ENCODE measurements around the gene MRPL17. TPM values are rescaled to one million over a fixed set of nuclear protein-coding genes. Genes with fewer than 3 reads are reported as not detected.

MRPL17 gene
- total RNA-seq, 1 experiment from 2014 or later: 75.0 TPM

DNA sequence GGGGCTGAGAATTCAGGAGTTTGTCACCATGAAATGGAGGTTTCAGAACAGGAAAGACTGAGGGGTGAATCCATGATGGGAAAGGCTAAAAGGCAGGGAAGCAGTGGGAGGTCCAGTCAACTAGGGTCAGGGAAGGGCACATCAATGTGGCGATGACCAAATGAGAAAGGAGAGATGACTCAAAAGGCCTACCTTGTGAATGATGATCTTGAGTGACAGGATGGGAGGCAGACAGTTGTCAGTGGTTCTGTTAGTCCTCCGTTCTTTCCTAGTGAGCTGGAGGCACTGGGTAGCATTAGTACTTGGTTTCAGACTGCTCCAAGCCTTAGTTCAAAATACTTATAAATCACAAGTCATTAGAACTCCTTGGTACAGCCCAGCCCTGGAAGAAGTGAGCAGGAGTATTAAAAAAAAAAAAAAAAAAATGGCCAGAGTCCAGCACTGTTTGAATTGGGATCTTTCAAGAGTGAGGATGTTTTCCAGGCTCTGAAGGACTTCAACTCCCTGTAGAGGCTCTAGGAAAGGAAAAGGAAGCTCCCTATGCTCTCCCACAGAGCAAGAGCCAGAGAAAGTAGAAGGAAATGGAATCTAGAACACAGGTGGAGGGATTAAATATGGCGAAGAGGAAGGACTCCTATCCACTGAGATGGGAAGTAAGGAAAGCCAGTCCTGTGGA, 19.2 kb downstream of the MRPL17 start:
- ChIA-PET CTCF (no interaction called here), POLR2A (no interaction called here), RAD21 (ENCODE audit: low non-redundant PET in 1 of 2, low total read pairs in 2 of 2, uncharacterized antibody in 2 of 2, unreplicated experiment in 2 of 2) (no interaction called here)
- H3K4me2 ChIP-seq (ENCODE audit: low read length): no peak overlapping the region
- H3K9me3 ChIP-seq (ENCODE audit: control insufficient read depth in 1 of 2, insufficient read depth in 1 of 2, low read depth in 1 of 2, low read length in 2 of 2): no peaks in the 10 kb centered on the region
- intact Hi-C loops (cut with micrococcal nuclease): no loop called here
- H3K4me3 ChIP-seq (replicated peaks in 1 of 2; ENCODE audit: low read depth in 1 of 2, low read length in 2 of 2): no peak overlapping the region
- no TSS peak for BruUV-seq (replicated peaks)
- H4K20me1 ChIP-seq (ENCODE audit: insufficient read depth): no peaks in the 10 kb centered on the region
- ATAC-seq (no peak), DNase-seq (ENCODE audit: low read depth, low spot score) (no peak)
- H2AFZ ChIP-seq (ENCODE audit: low read depth, low read length, poor library complexity, severe bottlenecking): no peak overlapping the region
- no peak overlapping the region for H3K27ac ChIP-seq (ENCODE audit: low read depth, low read length)
- H3K9ac ChIP-seq (ENCODE audit: low read length): no peak overlapping the region
- no peaks in the 10 kb centered on the region for H3K27me3 ChIP-seq (ENCODE audit: insufficient read depth, low read length)
- no peaks in the 10 kb centered on the region for H3K9me2 ChIP-seq (ENCODE audit: insufficient read depth)
- H3K79me2 ChIP-seq (ENCODE audit: insufficient read depth, low read length): no peaks in the 10 kb centered on the region
- TF ChIP-seq RAD21 (IDR thresholded peaks at IDR 0.05; ENCODE audit: low read depth): no peak
- no peak for TF ChIP-seq EGR1 (IDR thresholded peaks at IDR 0.05; ENCODE audit: low read depth)
- TF ChIP-seq CEBPB (IDR thresholded peaks at IDR 0.05; ENCODE audit: low read depth): no peak
- no peak for TF ChIP-seq YY1 (IDR thresholded peaks at IDR 0.05; ENCODE audit: extremely low read depth, insufficient replicate concordance, low read depth, low read length)
- TF ChIP-seq CBX3 (IDR thresholded peaks at IDR 0.05; ENCODE audit: low read depth): no peak
- TF ChIP-seq, protein P1, sequence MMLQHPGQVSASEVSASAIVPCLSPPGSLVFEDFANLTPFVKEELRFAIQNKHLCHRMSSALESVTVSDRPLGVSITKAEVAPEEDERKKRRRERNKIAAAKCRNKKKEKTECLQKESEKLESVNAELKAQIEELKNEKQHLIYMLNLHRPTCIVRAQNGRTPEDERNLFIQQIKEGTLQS (IDR thresholded peaks at IDR 0.05): no peak
- no peak for TF ChIP-seq SRF (IDR thresholded peaks at IDR 0.05; ENCODE audit: low read depth)
- TF ChIP-seq, protein P2, sequence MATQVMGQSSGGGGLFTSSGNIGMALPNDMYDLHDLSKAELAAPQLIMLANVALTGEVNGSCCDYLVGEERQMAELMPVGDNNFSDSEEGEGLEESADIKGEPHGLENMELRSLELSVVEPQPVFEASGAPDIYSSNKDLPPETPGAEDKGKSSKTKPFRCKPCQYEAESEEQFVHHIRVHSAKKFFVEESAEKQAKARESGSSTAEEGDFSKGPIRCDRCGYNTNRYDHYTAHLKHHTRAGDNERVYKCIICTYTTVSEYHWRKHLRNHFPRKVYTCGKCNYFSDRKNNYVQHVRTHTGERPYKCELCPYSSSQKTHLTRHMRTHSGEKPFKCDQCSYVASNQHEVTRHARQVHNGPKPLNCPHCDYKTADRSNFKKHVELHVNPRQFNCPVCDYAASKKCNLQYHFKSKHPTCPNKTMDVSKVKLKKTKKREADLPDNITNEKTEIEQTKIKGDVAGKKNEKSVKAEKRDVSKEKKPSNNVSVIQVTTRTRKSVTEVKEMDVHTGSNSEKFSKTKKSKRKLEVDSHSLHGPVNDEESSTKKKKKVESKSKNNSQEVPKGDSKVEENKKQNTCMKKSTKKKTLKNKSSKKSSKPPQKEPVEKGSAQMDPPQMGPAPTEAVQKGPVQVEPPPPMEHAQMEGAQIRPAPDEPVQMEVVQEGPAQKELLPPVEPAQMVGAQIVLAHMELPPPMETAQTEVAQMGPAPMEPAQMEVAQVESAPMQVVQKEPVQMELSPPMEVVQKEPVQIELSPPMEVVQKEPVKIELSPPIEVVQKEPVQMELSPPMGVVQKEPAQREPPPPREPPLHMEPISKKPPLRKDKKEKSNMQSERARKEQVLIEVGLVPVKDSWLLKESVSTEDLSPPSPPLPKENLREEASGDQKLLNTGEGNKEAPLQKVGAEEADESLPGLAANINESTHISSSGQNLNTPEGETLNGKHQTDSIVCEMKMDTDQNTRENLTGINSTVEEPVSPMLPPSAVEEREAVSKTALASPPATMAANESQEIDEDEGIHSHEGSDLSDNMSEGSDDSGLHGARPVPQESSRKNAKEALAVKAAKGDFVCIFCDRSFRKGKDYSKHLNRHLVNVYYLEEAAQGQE (IDR thresholded peaks at IDR 0.05; ENCODE audit: low read depth): no peak
- TF ChIP-seq, protein P3, sequence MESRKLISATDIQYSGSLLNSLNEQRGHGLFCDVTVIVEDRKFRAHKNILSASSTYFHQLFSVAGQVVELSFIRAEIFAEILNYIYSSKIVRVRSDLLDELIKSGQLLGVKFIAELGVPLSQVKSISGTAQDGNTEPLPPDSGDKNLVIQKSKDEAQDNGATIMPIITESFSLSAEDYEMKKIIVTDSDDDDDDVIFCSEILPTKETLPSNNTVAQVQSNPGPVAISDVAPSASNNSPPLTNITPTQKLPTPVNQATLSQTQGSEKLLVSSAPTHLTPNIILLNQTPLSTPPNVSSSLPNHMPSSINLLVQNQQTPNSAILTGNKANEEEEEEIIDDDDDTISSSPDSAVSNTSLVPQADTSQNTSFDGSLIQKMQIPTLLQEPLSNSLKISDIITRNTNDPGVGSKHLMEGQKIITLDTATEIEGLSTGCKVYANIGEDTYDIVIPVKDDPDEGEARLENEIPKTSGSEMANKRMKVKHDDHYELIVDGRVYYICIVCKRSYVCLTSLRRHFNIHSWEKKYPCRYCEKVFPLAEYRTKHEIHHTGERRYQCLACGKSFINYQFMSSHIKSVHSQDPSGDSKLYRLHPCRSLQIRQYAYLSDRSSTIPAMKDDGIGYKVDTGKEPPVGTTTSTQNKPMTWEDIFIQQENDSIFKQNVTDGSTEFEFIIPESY (IDR thresholded peaks at IDR 0.05; ENCODE audit: extremely low read depth, insufficient replicate concordance, low read length): no peak
- no peak for TF ChIP-seq POLR2AphosphoS5 (IDR thresholded peaks at IDR 0.05; ENCODE audit: low read depth, low read length)
- TF ChIP-seq JUND (IDR thresholded peaks at IDR 0.05): no peak
- no peak for TF ChIP-seq ZNF274 (IDR thresholded peaks at IDR 0.05; ENCODE audit: low read depth, low read length)
- TF ChIP-seq MAX (IDR thresholded peaks at IDR 0.05): no peak
- TF ChIP-seq FOSL1 (IDR thresholded peaks at IDR 0.05; ENCODE audit: low read depth): no peak
- TF ChIP-seq SP1 (IDR thresholded peaks at IDR 0.05; ENCODE audit: low read depth): no peak
- no peak for TF ChIP-seq TCF7L2 (IDR thresholded peaks at IDR 0.05; ENCODE audit: borderline replicate concordance, extremely low read depth, insufficient read depth, insufficient read length)
- no peak for TF ChIP-seq ELF1 (IDR thresholded peaks at IDR 0.05; ENCODE audit: borderline replicate concordance, low read depth)
- TF ChIP-seq EZH2phosphoT487 (IDR thresholded peaks at IDR 0.05; ENCODE audit: borderline replicate concordance): no peak
- no peak for TF ChIP-seq EZH2 (IDR thresholded peaks at IDR 0.05)
- no peak for TF ChIP-seq SIN3A (IDR thresholded peaks at IDR 0.05; ENCODE audit: low read depth)
- H3K36me3 ChIP-seq (ENCODE audit: control insufficient read depth in 1 of 2, insufficient read depth in 2 of 2, low read length in 2 of 2): no peaks in the 10 kb centered on the region
- peaks cover 0 to 4% of the 10 kb centered on the region in 2 experiments; a peak in 2 of 4 replicates for H3K4me1 ChIP-seq (ENCODE audit: control insufficient read depth in 1 of 2, insufficient read depth in 2 of 2, low read length in 2 of 2)
